ENCODE results near the gene MPL.

Gene MPL

DNA sequence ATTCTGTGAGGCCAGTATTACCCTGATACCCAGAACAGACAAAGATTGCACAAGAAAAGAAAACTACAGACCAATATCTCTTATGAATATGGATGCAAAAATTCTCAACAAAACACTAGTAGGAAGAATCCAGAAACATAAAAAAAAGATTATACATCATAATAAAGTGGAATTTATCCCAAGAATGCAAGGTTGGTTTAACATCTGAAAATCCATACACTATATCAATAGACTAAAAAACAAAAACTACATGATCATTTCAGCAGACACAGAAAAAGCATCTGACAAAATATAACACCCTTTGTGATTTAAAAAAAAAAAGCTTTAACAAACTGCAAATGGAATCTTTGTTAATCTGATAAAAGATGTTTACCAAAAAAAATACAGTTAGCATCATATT lies 12.2 kb upstream of the MPL start:
- DNase-seq (ENCODE audit: low read depth) = no peak

DNA sequence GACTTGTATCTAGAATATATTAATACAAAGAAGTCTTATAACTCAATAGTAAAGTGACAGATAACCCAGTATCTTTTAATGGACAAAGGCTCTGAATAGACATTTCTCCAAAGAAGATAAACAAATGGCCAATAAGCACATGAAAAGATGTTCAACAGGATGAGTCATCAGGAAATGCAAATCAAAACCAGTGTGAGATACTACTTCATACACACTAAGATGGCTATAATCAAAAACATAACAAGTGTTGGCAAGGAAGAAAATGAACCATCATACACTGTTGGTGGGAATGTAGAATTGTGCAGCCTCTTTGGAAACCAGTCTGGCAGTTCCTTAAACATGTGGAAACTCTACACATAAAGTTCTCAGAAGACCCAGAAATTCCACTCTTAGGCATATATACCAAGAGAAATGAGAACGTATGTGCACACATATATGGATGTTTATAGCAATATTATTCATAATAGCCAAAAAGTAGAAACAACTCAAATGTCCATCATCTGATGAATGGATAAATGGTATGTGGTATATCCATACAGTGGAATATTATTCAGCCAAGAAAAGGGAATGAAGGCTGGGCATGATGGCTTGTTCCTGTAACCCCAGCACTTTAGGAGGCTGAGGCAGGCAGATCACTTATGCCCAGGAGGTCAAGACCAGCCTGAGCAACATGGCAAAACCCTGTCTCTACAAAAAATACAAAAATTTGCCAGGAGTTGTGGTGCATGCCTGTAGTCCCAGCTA lies 9.9 kb upstream of the MPL start:
- DNase-seq (ENCODE audit: low read depth) = peak; percentile 37

DNA sequence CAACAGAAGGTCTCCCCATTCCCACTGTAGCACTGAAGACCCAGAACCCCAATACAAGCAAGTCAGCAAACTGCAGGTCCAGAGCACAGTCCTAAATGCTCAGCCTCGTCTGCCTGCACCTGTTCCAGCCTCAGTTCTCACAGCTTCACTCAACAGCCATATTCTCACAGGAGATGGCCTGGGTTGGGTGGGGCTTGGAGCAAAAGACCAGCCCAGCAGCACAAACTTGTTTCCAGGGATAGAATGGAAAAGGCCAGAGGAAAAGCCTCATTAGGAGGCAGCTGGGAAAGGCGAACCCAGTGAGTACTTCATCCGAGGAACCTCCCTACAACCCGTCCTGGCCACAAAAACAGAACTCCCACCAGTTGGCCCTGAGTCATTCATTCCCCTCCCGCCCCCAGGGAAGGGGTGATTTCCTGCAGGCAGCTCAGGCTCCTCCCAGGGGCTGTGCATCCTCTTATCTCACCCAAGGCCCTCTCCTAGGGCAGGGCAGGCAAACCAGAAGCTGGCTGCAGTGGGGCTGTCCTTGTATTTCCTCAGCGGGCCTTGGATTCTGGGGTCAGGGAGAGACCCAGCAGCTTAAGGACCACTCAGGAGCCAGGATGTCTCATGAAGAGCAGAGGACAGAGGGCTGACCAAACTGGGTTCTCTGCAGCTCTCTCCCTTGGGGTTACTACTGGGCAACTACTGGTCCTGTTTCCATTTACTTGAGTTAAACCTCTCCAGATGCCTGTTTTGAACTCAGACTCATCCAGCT lies 7.4 kb upstream of the MPL start:
- peak; percentile 82 for DNase-seq (ENCODE audit: low read depth)

DNA sequence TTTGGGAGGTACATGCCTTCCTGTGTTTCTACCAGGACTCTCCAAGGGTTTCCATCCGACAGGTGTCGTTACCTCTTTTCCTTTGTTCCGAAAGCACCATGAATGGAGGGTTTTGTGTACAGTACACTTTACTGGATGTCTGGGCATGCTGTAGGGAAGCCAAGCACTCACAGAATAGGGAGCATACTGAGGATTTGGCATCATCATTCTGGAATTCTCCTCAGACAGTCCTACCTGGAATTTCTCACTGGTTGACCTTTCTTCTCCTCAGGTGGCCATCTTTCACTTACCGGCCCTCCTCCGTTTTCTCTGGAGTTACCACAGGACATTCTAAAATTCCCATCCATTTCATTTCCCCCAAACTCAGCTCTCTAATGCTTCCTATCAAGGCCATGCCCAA lies 5.9 kb upstream of the MPL start:
- DNase-seq (ENCODE audit: low read depth) = no peak

DNA sequence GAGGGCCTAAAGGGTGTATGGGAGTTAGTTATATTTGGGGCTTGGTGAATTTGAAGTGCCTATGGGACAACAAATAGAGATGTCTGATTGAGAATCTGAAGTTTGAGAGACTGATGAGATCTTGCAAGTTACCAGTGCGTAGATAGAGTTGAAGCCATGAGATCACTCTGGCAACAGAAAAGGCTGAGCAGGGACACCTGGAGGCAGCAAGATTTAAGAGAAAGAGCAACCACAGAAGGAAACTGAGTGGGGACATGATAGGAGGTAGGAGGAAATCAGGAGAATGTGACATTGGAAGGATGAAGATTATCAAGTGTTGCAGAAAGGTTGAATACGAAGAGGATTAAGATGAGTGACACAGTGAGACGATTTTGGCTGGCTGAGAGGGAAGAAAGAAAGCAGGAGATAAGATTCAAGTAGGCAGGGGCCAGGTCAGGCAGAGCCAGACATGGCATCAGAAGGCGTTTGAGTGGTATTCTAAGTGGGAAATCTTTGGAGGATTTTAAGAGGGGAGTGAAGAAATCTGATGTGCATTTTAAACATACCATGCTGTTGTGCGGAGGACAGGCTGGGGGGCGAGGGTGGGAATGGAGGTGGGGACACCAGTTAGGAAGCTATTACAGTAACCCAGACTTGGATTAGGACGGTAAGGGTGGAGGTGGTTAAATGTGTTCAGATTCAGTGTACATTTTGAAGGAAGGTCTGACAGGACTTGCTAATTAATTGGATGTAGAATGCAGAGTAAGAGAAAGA lies 3.0 kb upstream of the MPL start:
- DNase-seq (ENCODE audit: low read depth) = no peak

DNA sequence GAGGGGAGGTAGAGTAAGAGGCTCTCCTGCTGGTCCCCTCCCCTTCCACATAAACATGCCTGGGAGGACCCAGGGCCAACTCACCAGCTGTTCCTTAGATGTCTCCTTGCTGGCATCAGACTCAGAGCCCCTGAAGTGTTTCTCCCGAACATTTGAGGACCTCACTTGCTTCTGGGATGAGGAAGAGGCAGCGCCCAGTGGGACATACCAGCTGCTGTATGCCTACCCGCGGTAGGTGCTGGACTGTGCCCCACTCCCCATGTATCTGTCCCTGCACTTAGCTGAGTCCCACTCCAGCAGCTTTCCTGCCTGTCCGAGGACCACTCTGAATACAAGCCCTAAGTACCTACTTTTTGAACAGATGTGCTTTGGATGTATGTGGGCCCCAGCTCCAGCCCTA lies 383 bp downstream of the MPL start:
- no peak for DNase-seq (ENCODE audit: low read depth)

DNA sequence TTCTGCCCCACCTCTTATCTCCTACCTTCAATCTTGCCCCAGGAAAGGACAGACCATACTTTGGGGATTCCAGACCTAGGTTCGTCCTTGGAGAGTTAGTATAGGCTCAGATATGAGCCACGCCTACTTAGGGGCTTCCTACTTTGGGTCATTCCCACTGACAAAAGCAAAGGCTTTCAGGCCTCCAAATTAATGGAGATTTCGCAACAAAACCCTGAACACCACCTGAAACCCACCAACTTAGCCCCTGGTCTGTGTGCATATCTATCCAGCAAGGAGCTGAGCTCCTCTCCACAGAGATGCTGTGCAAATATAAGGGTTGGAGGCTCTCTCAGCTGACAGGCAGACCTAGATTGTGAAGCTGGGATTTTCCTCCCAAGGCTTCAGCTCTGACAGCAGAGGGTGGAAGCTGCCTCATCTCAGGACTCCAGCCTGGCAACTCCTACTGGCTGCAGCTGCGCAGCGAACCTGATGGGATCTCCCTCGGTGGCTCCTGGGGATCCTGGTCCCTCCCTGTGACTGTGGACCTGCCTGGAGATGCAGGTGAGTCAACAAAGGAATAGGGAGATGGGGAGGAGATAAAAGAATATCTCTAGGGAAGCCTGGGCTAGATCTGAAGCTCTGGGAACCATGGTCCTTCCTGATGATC lies 2.1 kb downstream of the MPL start:
- DNase-seq (ENCODE audit: low read depth) = no peak

DNA sequence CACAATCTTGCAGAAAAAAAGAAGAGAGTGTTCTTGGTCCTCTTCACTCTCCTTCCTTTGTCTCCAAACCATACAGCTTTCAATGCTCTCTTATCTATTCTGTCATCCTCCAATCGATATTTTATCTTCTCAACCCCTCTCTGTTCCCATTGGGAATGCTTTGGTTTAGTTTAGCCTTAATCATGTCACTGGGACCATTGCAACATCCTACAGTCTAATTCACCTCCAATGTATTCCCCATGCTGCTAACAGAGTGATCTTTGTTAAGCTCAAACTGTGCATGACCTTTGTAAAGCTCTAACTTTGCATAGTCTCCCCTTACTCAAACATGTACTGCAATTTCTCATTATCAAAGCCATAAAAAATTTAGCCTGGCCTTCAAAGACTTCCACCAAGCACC lies 2.9 kb downstream of the MPL start:
- no peak for DNase-seq (ENCODE audit: low read depth)

DNA sequence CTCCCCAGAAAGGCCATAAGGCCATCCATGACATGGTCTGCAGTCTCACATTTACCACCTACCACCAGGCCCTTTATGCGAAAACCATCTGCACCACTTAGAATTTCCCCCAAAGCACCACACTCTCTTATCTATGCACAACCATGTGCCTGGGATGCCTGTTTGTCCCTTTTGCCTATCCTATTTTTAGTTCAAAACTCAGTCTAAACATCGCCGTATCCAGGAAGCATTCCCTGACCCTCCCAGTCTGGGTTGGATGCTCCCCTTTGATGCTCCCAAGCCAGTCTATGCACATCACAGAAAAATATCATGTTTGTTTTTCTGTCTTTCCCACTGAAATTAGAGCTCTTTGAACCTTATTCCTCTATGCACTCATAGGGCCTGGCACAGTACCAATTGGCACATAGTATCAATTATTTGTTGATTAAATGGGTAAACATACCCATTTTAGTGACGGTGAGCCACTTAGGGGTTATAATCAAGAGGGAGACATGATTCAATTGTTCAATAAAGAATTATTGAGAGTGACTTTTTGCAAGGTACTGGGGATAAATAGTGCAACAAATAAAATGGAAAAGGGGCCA lies 6.7 kb downstream of the MPL start:
- DNase-seq (ENCODE audit: low read depth) = no peak

DNA sequence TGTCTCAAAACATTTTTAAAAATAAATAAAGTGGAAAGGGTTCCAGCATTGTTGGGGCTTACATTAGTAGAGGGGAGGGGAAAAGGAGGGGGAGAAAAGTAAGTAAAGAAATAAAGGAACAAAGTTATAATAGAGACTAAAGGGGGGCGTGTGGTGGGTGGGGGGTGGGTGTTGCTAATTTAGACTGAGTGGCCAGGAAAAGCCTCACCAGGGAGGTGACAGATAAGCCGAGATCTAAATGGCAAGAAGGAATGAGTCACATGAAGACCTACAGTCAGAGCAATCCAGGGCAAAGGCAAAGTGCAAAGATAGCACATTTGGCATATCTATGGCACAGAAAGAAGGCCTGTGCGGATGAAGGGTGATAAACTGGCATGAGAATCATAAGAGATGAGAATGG lies 7.5 kb downstream of the MPL start:
- DNase-seq (ENCODE audit: low read depth) = no peak

DNA sequence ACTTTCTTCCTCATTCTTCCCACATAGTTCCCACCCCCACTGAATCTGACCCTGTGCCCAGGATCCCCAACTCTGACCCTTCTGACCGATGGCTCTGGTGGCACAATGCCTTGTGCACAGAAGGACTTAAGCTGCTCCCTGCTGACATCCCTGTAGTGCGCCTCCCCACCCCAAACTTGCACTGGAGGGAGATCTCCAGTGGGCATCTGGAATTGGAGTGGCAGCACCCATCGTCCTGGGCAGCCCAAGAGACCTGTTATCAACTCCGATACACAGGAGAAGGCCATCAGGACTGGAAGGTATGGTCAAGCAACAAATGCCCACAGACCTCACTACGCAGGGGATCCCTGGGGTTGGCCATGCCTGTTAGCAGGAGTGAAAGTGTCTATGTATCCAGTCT lies 9.0 kb downstream of the MPL start:
- DNase-seq (ENCODE audit: low read depth) = no peak

DNA sequence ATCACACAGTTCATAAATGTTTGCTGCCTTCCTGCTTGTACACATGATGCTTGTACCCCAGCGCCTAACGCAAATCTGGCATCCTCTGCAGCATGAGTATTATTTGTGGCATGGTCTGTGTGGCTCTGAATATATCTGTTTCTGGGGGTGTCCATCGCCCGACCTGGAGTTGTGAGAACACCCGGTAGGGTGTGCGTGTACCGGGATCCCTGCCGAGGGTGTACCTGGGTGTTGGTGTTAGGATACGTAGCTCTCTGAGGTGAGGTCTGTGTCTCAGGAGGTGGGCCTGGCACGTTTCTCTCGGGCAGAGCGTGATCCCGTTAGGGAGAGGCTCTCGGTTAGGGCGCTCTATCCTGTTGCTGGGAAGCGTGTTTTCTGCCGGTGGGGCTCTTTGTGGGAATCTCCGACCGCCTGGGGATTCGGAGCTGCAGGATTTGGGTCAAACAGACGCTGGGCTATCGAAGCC lies 10.8 kb downstream of the MPL start:
- DNase-seq (ENCODE audit: low read depth) = no peak

DNA sequence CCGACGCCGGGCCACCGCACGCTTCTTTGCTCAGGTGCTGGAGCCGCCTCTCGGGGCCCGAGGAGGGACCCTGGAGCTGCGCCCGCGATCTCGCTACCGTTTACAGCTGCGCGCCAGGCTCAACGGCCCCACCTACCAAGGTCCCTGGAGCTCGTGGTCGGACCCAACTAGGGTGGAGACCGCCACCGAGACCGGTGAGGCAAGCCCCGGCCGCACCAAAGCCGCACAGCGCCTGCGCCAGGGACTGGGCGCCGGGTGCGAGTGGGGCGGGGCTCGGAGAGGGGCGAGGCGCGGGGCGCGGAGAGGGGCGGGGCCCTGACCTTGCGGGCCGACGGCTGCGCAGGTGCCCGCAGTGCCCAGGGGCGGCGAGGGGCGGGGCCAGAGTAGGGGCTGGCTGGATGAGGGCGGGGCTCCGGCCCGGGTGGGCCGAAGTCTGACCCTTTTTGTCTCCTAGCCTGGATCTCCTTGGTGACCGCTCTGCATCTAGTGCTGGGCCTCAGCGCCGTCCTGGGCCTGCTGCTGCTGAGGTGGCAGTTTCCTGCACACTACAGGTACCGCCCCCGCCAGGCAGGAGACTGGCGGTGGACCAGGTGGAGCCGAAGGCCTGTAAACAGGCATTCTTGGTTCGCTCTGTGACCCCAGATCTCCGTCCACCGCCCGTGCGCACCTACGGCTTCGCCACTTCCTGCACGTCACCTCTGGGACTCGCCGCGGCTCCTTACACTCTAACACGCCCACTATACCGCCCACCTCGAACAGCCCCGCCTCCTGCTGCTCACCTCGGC lies 11.4 kb downstream of the MPL start:
- DNase-seq (ENCODE audit: low read depth) = peak; percentile 65

DNA sequence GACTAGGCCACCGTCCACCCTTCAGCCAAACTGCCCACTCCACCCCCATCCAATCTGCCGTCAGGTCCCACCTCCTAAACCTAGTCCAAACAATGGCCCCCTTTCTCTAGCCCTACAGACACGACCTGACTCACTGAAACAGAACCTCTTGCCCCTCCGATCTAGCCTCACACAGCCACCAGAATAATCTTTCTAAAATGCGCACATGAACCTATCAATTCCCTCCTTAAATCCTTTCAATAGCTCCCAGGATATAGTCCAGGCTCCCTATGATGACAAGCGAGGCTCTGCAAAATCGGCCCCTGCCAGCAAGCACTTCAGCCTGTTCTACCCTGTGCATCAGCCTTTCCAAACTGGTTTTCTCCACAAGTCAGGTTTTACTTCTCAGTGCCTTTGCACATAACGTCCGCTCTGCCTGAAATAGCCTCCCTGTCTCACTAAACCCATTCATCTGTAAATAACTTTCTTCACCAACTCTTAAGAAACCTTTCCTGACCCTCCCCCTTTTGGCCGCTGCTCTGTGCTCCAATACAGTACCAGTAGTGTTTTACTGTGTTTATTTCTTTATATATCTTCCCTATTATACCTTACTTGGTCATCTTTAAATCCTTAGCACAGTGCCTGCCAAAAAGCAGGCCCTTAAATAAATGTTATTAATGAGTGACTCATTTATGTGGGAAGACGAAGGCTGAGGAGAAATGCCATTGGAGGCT lies 12.1 kb downstream of the MPL start:
- peak; percentile 88 for DNase-seq (ENCODE audit: low read depth)

DNA sequence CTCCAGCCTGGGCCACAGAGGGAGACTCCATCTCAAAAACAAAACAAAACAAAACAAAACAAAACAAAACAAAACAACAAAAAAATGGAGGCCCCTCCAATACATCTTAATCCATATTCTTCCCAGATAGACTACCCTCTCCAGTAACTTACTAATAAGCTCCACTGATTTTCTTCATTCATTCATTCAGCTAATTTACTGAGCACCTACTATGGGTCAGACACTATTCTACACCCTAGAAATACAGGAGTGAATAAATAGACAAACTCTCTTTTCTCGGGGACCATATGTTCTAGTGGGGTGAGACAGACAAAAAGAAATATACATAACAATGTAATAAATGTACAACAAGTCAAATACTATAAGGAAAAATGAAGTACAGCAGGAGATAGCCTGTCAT lies 13.4 kb downstream of the MPL start:
- DNase-seq (ENCODE audit: low read depth) = no peak

DNA sequence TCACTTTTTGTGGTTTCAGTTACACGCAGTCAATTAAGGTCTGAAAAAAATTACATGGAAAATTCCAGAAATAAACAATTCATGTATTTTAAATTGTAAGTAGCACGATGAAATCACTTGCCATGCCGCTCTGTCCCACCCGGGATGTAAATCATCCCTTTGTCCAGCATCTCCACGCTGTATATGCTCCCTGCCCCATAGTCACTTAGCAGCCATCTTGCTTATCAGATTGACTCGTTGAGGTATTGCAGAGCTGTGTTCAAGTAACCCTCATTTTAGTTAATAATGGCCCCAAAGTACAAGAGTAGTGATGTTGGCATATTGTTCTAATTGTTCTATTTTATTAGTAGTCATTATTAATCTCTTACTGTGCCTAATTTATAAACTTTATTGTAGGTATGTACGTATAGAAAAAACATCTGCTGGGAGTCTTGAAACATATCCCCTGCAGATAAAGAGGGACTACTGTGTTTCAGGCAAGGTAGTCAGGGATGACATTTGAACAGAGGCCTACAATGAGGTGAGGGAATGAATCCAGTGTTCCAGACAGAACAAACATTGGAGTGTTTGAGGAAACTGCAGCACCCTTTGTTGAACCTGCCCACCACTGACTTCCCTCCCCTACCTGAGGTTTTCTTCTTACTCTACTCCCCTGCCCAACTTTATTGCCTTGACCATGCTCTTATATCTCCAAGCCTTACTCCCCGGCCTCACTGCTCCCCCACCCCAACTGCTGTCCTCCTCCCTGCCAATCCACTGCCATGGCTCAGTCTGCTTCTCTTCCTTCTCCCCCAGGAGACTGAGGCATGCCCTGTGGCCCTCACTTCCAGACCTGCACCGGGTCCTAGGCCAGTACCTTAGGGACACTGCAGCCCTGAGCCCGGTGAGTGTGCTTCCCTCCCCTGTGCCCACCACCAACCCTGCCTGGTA lies 14.1 kb downstream of the MPL start:
- no peak for DNase-seq (ENCODE audit: low read depth)

DNA sequence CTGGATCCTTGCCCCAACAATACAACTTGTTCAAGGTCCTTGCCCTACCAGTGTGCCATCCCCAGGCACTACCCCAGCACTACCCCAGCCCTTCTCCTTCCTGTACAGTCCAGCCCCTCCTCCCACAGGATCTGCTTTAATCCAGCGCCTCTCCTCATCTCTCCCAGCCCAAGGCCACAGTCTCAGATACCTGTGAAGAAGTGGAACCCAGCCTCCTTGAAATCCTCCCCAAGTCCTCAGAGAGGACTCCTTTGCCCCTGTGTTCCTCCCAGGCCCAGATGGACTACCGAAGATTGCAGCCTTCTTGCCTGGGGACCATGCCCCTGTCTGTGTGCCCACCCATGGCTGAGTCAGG lies 14.7 kb downstream of the MPL start:
- no peak for DNase-seq (ENCODE audit: low read depth)

DNA sequence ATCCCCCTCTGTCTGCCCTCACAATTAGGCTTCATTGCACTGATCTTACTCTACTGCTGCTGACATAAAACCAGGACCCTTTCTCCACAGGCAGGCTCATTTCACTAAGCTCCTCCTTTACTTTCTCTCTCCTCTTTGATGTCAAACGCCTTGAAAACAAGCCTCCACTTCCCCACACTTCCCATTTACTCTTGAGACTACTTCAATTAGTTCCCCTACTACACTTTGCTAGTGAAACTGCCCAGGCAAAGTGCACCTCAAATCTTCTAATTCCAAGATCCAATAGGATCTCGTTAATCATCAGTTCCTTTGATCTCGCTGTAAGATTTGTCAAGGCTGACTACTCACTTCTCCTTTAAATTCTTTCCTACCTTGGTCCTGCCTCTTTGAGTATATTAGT lies 15.3 kb downstream of the MPL start:
- no peak for DNase-seq (ENCODE audit: low read depth)

DNA sequence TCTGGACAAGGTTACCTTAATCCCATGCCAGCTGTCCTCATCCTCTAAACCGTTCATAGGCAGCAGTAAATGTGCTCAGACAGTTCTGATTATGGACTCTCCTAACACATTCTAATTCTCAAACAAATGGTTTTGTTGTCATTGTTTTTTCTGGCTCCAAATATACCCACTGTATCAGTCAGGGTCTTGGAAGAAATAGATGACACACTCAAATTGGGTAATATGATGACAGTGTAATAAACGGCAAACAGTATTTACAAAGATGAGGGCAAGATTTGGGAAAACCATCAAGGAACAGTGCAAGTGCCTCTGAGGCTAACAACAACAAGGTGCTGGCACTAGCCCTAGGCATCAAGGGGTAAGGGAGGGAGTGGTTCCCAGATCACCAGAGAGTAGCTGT lies 16.9 kb downstream of the MPL start:
- no peak for DNase-seq (ENCODE audit: low read depth)

DNA sequence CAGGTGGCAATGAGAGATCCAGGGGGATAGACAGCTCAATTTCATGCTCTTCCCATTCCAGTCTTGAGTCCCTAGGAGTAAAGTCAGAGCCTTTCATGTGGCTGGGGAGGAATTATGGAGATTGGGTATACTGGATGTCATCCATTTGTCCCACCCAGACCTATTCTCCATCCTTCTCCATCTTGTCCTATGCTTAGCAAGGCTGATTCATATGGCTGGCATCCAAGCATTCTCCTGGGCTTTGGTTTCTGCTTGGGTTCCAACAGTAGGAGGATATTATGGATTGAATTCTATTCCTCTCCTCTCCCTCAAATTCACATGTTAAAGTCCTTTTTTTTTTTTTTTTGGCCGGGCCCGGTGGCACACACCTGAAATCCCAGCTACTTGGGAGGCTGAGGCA lies 17.3 kb downstream of the MPL start:
- no peak for DNase-seq (ENCODE audit: low read depth)
